Peyer's patch (tissue), 4 donors: ENCODE data around the gene ATP7B.

Source experiments
- CTCF ChIP-seq, 6 experiments: fragments of 450-650 bp in 4 of 6; fragments of 200-600 bp in 2 of 6; sonication (generic) in 1 of 6; IDR thresholded peaks; one replicate each; pipeline ENCODE4 v1.5.1; 2017 to 2019; ENCODE audit warnings: antibody characterized with exemption in 6 of 6, mild to moderate bottlenecking in 3 of 6, moderate library complexity in 1 of 6
- POLR2A ChIP-seq, 2 donors: fragments of 450-650 bp; IDR thresholded peaks; one replicate each; pipeline ENCODE4 v1.5.1; 2017; ENCODE audit warnings: antibody characterized with exemption in 2 of 2, mild to moderate bottlenecking in 2 of 2, moderate library complexity in 2 of 2

- TF ChIP-seq CTCF (IDR thresholded peaks at IDR 0.05) (no peak), POLR2A (IDR thresholded peaks at IDR 0.05) (no peak)
Measured at GRCh38 chr13:52029569-52029968, 18.3 kb upstream of the ATP7B start.
